Stimulated activated CD8-positive, alpha-beta memory T cell treated with anti-CD3 and anti-CD28 coated beads, Interleukin-2, amount 100 ng/mL, for 48 hours (primary cell): ENCODE data around the gene CASQ1.

Experiments
- DNase-seq, 2 donors: peaks; one replicate each; pipeline ENCODE4 v3.0.0-alpha.2; 2020; ENCODE audit warnings: low read depth in 2 of 2

CASQ1 gene

DNA sequence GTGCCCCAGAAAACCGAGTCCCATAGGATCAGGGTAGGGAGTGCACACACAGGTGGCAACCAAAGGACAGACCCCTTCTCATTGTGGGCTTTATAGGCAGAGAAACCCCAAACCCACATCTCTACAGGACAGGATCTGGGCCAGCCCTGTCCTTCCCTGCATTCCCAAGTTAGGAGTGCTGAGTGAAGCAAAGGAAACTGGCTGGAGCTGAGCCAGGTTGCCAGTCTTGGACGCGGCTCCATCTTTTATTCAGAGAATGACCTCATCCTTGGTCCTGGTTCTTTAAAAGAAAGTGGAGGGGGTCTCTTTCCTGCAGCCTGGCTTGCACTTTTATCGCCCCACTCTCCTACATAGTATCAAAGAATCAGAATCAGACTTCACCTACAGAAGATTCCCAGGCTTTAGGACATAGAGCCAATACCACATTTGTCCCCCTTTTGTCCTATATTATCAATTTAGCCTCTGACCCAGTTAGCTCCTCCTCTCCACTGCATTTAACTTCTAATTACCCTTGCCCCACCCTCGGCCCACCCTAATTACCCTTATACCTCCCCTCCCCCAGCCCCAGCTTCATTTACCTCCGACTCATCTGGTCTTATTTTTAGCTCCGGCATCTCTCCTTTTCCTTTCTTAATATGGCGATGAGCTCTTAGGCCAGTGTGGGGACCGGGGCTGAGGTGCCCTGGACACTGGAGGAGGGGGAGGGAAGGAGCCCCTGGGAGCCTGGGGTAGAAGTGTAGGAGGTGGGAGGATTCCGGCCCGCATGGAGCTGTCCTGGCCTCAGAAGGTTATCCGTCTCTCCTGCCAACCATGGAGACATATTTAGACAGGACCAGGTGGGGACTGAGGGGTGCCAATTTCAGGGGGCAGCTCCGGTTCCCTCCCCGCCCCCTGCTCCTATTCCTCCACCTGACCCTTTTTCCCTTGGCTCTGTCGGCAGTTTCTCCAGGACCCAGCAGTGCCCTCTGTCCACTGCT lies at the start of gene CASQ1:
TSS of gene CASQ1 (plus strand) at position 927 of the 977 bp plus-strand sequence. CDS start 177 bp downstream, outside the sequence.
- DNase-seq = no peak

DNA sequence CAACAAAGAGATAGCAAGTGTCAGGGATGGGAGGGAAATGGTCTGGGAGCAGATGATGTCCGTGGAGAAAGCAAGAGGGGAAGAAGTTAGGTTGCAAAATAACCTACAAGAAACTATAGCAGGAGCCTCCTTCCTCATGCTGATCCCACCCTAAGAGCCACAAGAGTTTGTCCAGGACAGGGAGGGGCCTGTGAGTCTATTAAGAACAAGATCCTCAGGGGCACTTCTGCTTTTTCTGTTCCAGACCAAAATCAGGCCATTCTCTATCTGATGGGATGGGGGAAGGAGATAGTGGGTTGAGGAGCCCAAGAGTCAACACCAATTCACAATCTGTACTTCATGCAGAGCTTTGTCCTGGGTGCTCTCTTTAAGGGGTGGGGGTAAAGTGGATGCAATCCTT lies 46.7 kb upstream of the CASQ1 start:
- DNase-seq = no peak

DNA sequence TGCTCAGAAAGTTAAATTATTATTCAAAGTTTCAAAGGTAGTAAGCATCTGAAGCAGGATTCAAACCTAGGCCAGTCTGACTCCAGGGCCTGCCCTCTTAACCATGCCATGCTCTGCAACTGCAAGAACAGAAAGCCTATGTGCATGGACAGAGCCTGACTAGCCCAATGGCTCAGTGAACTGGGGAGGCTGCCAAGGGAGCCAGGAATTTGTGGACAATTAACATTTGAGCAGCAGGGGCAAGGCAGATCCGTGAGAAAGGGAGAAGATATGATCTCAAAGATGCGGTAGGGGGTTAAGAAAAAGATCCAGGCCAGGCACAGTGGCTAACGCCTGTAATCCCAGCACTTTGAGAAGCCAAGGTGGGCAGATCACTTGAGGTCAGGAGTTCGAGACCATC lies 45.5 kb upstream of the CASQ1 start:
- no peak for DNase-seq

DNA sequence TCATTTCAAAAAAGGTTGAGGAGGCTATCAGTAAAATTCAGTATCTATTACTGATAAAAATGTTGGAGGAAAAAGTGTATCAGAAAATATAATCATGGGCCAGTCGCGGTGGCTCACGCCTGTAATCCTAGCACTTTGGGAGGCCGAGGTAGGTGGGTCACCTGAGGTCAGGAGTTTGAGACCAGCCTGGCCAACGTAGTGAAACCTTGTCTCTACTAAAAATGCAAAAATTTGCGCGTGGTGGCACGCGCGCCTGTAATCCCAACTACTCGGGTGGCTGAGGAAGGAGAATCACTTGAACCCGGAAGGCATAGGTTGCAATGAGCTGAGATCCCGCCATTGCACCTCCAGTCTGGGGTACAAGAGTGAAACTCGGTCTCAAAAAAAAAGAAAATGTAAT lies 44.3 kb upstream of the CASQ1 start:
- no peak for DNase-seq

DNA sequence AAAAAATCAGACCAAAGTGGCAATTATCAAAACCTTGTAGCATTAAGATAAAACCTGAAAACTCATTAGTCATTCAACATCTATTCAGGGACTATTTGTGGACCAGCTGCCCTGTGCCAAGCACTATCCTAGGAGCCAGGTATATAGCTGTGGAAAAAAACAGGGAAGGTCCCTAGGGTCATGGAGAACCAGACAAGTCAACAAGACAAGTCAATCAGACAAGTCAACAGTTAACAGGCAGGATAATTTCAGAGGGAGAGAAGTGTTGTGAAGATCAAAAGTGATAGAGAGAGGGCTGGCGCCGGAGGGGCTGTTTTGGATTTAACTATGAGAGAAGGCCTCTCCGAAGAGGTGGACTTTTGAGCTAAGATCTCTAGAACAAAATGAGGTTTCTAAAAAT lies 42.3 kb upstream of the CASQ1 start:
- no peak for DNase-seq

DNA sequence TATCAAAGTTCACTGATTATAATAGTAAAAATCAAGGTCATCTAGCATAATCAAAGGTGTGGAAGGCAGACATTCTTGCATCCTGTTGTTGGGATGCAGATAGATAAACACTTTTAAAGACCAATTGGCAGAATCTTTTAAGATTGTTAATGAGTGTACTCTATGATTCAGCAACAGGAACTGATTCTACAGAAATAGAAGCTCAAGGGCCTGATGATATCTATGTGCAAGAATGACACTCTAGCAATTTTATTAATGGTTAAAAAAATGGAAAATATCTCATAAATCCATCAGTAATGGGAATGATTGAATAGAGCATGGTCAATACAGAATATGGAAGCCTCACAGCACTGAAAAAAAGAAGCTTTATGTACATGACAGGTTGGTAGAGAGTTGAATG lies 41.1 kb upstream of the CASQ1 start:
- DNase-seq = no peak

DNA sequence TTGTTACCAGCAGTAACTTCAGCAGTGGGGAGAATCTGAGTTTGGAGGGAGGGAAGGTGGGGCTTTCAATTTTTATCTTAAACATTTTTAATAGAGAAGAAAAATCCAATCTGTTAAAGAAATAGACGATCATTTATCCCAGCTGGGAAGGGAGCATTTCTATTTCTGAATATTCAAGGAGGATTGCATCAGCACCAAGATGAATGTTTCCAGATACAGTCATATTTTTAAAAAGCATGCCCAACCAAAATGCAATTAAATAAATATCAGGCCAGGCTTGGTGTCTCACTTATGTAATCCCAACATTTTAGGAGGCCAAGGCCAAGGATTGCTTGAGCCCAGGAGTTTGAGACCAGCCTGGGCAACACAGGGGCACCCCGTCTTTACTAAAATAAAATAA lies 40.7 kb upstream of the CASQ1 start:
- no peak for DNase-seq

DNA sequence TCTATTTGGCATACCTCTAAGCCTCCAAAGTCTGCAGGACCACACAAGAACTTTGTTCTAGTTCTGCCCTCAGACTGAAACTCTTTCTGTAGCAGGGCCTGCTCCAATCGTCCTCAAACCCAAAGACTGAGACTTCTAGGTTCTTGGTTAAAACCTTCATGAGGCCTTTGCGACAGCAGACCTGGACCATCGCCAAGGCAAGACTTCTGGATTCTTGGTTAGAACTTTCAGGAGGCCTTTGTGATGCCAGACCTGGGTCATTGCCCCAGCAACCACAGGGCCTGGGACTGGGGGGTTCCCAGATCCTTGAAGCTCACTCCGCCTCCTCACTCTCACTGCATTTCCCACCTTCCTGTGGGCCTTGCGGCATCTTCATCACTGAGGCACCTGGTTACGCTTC lies 39.1 kb upstream of the CASQ1 start, which contains the start of gene ATP1A4:
TSS of gene ATP1A4 (plus strand) at position 301 of the 400 bp plus-strand sequence. CDS start 438 bp downstream, outside the sequence.
- no peak for DNase-seq

DNA sequence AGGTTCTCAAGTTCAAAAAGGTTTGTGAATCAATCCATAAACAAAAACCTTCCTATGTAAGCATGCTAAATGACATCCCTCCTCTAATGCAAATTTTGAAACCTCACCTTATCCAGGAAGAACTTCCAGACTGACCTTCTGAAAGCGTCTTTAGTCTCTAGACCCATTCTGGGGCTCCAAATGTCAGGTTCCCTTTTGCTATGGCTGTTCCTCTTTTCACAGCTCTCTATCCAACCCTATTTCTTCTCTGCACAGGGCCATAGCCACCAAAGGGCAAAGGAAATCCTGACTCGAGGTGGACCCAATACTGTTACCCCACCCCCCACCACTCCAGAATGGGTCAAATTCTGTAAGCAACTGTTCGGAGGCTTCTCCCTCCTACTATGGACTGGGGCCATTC lies 35.6 kb upstream of the CASQ1 start:
- DNase-seq = no peak

DNA sequence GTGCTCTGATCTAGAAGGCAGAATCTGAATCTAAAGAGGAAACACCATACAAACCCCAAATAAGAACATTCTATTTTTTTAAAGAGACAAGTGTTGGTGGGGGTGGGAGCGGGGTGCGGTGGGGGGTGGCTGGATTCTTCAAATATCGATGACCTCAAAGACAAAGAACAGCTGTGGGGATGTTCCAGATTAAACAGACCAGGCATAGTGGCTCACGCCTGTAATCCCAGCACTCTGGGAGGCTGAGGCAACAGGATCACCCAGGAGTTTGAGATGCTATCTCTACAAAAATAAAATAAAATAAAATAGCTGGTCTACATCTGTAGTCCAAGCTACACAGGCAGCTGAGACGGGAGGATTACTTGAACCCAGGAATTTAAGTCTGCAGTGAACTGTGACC lies 34.0 kb upstream of the CASQ1 start:
- no peak for DNase-seq

DNA sequence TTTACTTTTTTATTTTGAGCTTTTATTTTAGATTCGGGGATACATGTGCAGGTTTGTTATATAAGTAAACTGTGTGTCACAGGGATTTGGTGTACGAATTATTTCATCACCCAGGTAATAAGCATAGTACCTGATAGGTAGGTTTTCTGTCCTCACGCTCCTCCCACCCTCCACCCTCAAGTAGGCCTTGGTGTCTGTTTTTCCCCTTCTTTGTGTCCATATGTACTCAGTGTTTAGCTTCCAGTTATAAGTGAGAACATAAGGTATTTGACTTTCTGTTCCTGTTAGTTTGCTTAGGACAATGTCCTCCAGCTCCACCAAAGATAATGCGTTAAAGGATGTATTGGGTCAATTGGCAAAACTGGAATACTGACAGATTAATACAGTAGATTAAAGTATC lies 33.2 kb upstream of the CASQ1 start:
- no peak for DNase-seq

DNA sequence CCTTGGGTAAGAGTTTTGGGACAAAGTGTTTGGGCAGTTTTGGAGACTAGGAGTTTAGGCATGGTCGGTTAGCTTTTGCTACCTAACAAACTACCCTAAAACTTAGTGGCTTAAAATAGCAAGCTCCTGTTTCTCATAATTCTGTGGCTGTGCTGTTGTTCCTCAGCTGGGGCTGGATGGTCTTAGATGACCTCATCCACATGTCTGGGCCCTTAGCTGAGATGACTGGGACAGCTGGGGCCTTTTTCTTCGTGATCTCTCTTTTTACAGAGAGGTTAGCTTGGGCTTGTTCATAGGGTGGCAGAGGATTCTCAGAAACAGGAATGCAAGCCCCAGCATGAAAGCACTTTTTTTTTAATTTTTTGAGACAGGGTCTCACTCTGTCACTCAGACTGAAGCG lies 32.3 kb upstream of the CASQ1 start:
- no peak for DNase-seq

DNA sequence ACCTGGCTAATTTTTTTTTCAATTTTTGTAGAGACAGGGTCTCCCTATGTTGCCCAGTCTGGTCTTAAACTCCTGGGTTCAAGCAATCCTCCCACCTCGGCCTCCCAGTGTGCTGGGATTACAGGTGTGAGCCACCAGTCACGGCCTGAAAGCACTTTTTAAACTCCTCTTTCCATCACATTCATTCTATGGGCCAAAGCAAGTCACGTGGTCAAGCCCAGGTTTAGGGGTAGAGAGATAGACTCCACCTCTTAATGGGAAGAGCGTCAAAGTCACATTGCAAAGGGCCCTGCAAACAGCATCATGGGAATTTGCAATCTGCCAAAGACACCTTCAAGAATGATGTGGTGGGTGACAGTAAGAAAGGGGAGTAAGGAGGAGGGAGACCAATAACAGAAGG lies 31.8 kb upstream of the CASQ1 start:
- DNase-seq = no peak

DNA sequence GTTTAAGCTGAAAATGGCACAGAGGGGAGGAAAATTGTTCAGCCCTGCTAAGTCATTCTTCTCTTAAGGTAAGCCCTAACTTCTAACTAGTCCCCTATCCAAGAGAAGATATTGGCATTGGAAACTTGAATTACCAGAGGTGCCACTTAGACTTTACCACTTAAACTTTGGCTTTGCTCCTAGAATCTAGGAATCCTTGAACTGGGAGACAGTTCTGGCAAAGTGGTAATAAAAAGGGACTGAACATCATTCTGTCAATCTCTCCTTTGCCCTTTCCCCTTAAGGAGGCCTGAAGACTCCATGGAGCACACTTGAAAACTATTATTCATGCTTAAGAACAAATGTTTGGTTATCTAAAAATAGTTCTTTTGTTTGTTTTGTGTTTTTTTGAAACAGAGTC lies 30.5 kb upstream of the CASQ1 start:
- no peak for DNase-seq

DNA sequence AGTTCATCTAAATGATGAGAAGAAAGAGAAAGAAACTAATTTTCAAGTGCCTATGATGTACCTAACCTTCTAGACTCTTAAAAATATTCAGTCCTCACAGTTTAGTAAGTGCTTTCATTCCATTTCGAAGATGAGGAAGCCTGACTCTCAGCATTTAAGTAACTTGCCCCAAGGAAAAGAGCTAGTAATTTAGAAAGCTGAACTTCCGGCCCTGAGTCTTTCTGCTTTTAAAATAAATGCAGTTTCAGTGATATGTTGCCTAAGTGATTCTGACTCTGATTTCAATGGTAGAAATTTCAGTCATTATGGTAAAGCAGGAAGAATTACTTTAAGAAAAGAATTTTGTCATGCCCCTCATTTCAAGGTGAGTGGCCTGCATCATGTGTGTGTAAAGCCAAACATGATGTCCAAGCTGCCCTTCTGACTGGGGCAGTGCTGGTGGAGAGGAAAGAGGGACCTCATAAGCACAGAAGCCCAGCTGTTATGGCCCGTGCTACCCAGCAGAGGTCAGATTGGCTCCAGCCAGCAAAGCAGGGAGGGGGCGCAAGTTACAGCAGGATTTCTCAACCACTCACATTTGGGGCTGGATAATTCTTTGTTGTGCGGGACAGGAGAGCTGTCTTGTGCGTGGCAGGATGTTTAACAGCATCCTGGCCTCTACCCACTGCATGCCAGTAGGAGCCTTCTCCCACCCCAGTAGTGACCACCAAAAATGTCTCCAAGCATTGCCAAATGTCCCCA lies 28.2 kb upstream of the CASQ1 start:
- DNase-seq = no peak

DNA sequence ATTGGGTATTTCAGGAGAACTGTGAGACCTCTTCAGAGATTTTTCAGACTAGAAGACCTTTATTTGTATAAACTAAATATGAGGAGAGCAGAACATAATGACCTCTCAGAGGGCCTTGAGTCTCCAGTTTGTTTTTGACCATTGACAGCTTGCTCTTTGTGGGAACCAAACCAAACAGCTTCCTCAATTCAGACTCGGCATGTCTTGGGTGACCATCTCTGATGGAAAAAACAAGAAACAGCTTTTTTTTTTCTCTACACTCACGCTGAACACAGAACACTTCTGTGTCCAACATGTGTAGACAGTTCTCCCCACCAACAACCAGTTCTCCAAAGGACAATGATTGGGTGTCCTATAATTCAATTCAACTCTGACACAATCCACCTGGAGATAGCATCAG lies 27.4 kb upstream of the CASQ1 start:
- DNase-seq = no peak

DNA sequence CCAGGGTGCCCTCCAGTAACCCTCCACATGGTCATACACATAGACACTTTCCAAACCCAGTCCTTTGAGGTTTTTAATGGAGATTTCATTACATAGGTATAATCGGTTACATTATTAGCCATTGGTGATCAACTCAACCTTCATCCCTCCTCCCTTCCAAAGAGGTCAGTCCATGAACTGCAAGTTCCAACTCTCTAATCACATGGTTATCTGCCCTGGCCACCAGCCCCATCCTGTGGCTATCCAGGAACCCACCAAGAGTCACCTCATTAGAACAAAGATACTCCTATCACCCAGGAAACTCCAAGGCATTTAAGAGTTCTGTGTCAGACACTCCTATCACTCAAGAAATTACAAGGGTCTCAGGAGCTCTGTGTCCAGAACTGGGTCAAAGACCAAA lies 26.8 kb upstream of the CASQ1 start:
- no peak for DNase-seq

DNA sequence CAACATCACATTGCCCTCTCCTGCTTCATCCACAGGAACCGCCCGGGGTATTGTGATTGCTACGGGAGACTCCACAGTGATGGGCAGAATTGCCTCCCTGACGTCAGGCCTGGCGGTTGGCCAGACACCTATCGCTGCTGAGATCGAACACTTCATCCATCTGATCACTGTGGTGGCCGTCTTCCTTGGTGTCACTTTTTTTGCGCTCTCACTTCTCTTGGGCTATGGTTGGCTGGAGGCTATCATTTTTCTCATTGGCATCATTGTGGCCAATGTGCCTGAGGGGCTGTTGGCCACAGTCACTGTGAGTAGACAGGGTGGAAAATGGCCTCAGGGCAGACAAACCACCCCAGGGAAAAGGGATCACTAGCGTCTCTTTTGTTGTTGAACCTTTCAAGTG lies 26.3 kb upstream of the CASQ1 start:
- DNase-seq = no peak

DNA sequence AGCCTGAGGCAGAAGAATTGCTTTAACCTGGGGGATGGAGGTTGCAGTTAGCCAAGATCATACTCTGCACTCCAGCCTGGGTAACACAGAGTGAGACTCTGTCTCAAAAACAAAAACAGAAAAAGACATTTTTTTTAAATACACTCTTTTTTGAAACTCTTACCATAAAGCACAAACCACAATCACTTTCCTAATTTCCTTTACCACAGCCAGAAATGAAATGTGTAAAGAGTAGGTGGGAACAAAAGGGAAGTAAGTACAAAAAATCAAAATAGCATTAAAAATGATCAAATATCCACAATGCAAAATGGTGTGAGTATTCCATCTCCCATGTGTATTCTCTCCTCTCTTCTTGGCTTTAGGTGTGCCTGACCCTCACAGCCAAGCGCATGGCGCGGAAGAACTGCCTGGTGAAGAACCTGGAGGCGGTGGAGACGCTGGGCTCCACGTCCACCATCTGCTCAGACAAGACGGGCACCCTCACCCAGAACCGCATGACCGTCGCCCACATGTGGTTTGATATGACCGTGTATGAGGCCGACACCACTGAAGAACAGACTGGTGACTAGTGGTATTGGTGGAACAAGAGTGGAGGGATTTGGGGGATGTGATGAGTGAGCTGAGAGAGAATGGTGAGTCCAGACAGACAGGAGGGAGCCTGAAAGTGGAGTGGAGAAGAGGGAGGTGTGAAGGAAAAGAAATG lies 24.1 kb upstream of the CASQ1 start:
- DNase-seq = no peak

DNA sequence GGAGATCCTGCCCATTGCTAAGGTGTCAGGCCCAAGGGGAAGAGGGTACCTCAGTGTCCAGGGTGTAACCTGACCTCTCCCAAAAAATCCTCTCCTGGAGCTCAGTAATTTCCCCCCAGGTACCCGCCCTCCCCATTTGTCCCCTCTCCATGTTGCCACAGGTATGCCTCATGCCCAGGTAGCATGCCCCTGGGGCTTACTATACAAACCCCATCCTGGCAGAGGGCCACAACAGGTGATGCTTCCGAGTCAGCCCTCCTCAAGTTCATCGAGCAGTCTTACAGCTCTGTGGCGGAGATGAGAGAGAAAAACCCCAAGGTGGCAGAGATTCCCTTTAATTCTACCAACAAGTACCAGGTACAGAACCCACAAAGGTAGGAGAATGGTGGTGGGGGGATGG lies 23.3 kb upstream of the CASQ1 start:
- no peak for DNase-seq

DNA sequence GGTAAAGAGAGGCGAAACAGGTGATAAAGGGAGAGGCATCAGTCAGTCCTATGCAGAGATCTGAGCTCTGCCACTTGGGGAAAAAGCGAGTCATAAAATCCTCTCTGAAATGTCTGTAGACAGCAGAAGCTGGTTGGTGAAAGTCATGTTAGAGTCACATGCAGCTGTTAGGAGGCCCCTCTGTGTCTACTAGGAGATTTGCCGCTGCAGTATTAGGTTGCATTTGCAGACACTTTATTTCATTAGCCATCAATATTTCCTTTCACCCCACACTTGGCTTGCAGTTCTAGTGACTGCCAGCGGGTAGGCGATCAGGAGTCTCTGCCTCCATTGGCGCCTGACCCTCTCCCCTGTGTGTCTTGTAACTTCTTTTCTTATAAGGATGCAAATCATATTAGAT lies 22.8 kb upstream of the CASQ1 start:
- no peak for DNase-seq

DNA sequence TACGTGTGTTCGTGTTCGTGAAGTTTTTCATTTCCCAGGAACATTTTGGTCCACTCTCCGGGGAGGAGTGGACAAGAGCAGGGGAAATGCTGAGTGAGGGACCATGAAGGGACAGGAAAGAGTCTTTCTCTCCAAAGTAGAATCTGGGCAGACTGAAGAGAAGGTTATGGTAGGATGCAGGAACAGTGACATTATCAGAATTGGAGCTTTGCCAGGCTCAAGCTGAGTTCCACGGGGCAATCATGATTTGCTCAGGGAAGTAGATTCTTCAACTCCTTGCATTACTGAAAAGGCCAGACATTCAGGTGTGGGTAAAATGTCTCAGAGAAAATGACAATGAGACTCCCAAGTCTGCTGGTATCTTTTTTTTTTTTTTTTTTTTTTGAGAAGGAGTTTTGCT lies 22.4 kb upstream of the CASQ1 start:
- DNase-seq = no peak
